HT1080 (cell line): ENCODE measurements around the gene LUC7L3. TPM values are rescaled to one million over a fixed set of nuclear protein-coding genes. Genes with fewer than 3 reads are reported as not detected.

Experiments used
- DNase-seq: peaks from one replicate; pipeline ENCODE4 v3.0.0-alpha.2; 2015; ENCODE audit warnings: low read depth
- total RNA-seq: library from RNA; depleted of rRNA; stranded (reverse); fragments of >200 nt; shearing (Covaris generic); gene quantifications from 2 replicates; pipeline ENCODE4 v1.2.3, GENCODE V29; 2014

LUC7L3 gene
- total RNA-seq, 1 experiment from 2014 or later, result 45.9 TPM

- DNase-seq, result no peak
Measured at GRCh38 chr17:50685691-50686493, 33.5 kb upstream of the LUC7L3 start.

GRCh38 chr17:50686494-50687199 is 32.8 kb upstream of the LUC7L3 start:
- peak; percentile 86 for DNase-seq

- no peak for DNase-seq
Measured at GRCh38 chr17:50687200-50688066, 32.0 kb upstream of the LUC7L3 start.

- DNase-seq, result no peak
Measured at GRCh38 chr17:50688245-50688644, 31.2 kb upstream of the LUC7L3 start.

GRCh38 chr17:50689251-50689650 is 30.2 kb upstream of the LUC7L3 start:
- DNase-seq, result peak; percentile 77

GRCh38 chr17:50689956-50690886 is 29.2 kb upstream of the LUC7L3 start:
- DNase-seq, result no peak

- no peak for DNase-seq
Measured at GRCh38 chr17:50690887-50691549, 28.4 kb upstream of the LUC7L3 start.

GRCh38 chr17:50691550-50692447 is 27.6 kb upstream of the LUC7L3 start:
- DNase-seq, result no peak

- no peak for DNase-seq
Measured at GRCh38 chr17:50692448-50693035, 26.9 kb upstream of the LUC7L3 start.

GRCh38 chr17:50693036-50693682 is 26.2 kb upstream of the LUC7L3 start:
- DNase-seq, result no peak

GRCh38 chr17:50696365-50696879 is 23.0 kb upstream of the LUC7L3 start:
- no peak for DNase-seq

- DNase-seq, result no peak
Measured at GRCh38 chr17:50697062-50697461, 22.3 kb upstream of the LUC7L3 start.

GRCh38 chr17:50697663-50698272 is 21.6 kb upstream of the LUC7L3 start:
- no peak for DNase-seq

GRCh38 chr17:50699410-50699809 is 20.0 kb upstream of the LUC7L3 start:
- no peak for DNase-seq

- no peak for DNase-seq
Measured at GRCh38 chr17:50703162-50703561, 16.2 kb upstream of the LUC7L3 start.

GRCh38 chr17:50707289-50708049 is 11.9 kb upstream of the LUC7L3 start, which contains the start of gene ANKRD40:
ANKRD40 (minus strand) TSS chr17:50707914; CDS start chr17:50707654, 260 bp downstream.
- DNase-seq, result peak; percentile 92
